IgD-negative memory B cell (primary cell): Measurements from ENCODE around the gene TADA1. TPM values are rescaled to one million over a fixed set of nuclear protein-coding genes. Genes with fewer than 3 reads are reported as not detected.

Experiments
- H3K27ac Mint-ChIP-seq, 3 donors: one replicate each; pipeline ENCODE4 v1.8.0; 2020 to 2022; ENCODE audit warnings: mild to moderate bottlenecking in 3 of 3, mixed read lengths in 3 of 3, moderate library complexity in 1 of 3
- H3K27me3 Mint-ChIP-seq: one replicate; pipeline ENCODE4 v1.8.0; 2021; ENCODE audit warnings: mixed read lengths
- H3K36me3 Mint-ChIP-seq: one replicate; pipeline ENCODE4 v1.8.0; 2020; ENCODE audit warnings: mild to moderate bottlenecking, mixed read lengths
- H3K4me1 Mint-ChIP-seq, 3 donors: one replicate each; pipeline ENCODE4 v1.8.0; 2020 to 2022; ENCODE audit warnings: mixed read lengths in 3 of 3, mild to moderate bottlenecking in 1 of 3
- H3K4me3 Mint-ChIP-seq, 4 donors: one replicate each; pipeline ENCODE4 v1.8.0; 2020 to 2022; ENCODE audit warnings: mild to moderate bottlenecking in 4 of 4, mixed read lengths in 4 of 4, moderate library complexity in 3 of 4
- H3K9me3 Mint-ChIP-seq, 3 donors: one replicate each; pipeline ENCODE4 v1.8.0; 2020 to 2021; ENCODE audit warnings: mixed read lengths in 3 of 3, mild to moderate bottlenecking in 1 of 3
- polyA plus RNA-seq: library from polyadenylated mRNA; unstranded; fragments of 300-500 nt; fragmentation: Illumina TruSeq; gene quantifications from one replicate; pipeline ENCODE4 v1.2.3, GENCODE V29; 2021

TADA1 gene
- polyA plus RNA-seq, 1 donor from 2014 or later: 14.6 TPM

- Mint-ChIP-seq H3K4me1 (peaks cover 0 to 2% (median 0%) of the 10 kb centered on the region in 3 donors), H3K36me3 (no peaks in the 10 kb centered on the region), H3K27ac (no peak overlapping the region), H3K9me3 (peaks cover 0 to 3% (median 2%) of the 10 kb centered on the region in 3 donors), H3K27me3 (peaks cover 12% of the 10 kb centered on the region), H3K4me3 (no peak overlapping the region)
These were observed 67.1 kb downstream of the TADA1 start for GRCh38 chr1:166808952-166809351.

Other genes starting within 250 kb of the TADA1 start
- gene POGK, start 36.8 kb downstream of the TADA1 start, polyA plus RNA-seq: 18.3 TPM
- gene ILDR2, start 99.3 kb upstream of the TADA1 start, polyA plus RNA-seq: not detected
- not detected for gene MAEL, start 113.0 kb upstream of the TADA1 start, polyA plus RNA-seq
- 3.3 TPM for gene GPA33, start 214.1 kb upstream of the TADA1 start, polyA plus RNA-seq
- gene STYXL2, start 217.8 kb upstream of the TADA1 start, polyA plus RNA-seq: not detected